Measurements from ENCODE around the gene MAP1LC3B.

MAP1LC3B gene

DNA sequence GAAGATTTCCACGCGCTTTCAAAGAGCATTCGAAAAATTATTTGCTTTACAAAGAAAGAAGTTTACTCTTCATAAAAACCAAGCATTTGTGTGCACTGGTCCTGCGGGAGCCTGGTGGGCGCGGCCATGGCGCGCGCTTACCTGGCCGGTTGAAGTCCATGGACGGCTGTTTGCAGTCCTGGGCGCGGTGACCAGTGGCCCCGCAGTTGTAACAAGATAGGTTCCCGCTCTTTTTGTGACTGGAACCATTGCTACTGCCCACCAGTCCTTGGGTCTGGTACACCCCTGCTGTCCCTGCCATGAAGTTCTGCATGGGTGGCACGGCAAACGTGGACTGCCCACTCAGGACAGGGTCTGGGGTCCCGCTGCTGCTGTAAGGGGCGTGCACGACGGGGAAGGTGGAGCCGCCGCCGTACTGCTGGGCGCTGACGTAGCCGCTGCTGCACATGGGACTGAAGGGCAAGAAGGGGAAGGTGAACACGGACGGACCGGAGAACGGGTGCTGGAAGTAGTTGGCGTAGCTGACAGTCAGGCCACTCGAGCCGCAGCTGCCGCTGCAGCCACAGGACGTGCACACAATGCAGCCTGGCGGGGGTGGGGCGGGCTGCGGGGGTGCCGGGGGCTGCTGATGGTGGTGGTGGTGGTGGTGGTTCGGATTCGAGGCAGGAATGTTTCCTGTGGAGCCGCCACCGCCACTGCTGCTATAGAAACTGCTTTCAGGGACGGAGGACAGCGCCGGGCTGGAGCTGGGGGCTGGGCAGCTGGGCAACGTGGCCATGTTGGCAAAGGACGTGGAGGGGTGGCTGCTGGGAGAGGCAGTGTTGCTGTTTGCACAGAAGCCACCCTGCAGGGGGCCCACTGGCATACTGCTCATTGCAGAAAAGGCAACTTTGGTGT is 19.5 kb downstream of the MAP1LC3B start:
- ATAC-seq = no peak

DNA sequence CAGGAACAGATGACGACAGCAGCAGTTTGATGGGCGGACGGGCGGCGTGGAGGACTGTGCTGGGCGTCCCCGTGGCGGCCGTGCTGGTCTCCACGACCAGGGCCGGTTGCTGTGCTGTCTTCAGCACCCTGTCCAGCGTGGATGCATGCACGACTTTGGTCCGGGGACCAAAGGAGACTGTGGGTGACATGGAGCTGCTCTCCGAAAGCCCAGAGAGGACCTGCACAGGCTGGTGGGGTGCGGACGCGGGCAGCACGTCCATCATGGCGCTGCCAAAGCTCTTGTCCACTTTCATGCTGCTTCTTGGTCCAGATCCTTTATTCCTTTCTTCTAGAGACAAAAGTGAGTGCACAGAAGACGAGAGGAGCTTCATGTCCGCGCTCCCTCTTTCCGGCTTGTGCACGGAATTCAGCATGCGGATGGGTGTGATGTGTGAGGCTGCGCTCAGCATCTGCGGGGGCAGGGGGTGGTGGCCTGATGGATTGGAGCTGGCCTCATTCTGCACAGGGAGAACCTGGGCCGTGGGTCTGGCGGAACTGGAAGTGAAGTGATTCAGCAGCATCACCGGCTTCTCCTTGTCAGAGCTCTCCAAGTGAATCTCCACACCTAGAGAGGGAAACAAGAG is 20.3 kb downstream of the MAP1LC3B start:
- ATAC-seq = no peak

DNA sequence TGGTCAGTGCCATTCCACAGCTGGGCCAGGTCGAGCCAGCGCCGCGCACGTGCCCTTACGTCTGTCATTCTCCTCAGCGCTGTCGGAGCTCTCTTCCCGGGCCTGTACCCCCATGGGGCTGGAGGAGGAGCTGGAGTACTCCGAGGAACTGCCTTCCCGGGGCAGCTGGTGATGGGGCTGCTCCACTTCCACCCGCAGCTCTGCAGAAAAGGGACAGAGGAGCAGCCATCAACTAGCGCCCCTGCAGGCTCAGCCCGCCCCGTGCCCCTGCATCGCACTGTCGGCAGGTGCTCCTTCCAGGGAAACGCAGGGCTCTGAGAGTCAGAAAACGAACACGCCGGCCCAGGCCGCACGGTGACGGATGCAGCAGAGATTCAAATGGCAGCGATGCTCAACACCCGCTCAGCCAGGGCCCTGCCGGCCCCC is 20.9 kb downstream of the MAP1LC3B start:
- ATAC-seq = no peak

DNA sequence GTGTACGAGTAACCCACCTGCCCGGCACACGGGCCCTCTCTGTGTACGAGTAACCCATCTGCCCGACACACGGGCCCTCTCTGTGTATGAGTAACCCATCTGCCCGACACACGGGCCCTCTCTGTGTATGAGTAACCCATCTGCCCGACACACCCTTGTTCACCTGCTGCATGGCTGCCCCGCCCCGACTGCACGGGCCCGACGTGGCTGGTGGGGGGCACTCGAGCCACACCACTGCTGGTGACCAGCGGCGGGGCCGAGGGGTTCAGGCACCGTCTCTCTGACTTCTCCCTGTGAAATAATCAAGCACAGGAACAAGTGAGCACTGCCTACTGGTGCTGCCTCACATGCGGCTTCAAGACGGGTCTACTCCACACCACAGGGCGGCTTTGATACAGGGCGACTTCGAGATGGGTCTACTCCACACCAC is 22.1 kb downstream of the MAP1LC3B start:
- peak; percentile 45 to 90 for ATAC-seq

DNA sequence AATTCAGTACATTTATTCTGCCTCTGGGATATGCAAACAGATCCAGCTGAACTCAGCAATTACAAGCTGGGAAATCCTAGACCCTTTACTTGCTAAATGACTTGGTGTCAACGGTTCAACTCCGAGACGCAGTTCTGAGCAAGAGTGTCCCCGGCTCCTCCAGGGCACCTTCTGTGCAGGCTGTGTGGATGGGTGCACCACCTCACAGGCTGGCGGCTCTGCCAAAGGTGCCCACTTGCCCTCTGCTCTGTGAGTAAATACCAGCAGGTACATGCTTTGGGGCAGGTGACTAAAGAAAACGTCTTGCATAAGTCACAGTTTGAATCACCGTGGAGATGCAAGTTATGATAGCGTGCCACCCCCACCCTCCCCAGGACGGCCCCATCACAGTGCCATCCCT is 23.3 kb downstream of the MAP1LC3B start:
- no peak for ATAC-seq

DNA sequence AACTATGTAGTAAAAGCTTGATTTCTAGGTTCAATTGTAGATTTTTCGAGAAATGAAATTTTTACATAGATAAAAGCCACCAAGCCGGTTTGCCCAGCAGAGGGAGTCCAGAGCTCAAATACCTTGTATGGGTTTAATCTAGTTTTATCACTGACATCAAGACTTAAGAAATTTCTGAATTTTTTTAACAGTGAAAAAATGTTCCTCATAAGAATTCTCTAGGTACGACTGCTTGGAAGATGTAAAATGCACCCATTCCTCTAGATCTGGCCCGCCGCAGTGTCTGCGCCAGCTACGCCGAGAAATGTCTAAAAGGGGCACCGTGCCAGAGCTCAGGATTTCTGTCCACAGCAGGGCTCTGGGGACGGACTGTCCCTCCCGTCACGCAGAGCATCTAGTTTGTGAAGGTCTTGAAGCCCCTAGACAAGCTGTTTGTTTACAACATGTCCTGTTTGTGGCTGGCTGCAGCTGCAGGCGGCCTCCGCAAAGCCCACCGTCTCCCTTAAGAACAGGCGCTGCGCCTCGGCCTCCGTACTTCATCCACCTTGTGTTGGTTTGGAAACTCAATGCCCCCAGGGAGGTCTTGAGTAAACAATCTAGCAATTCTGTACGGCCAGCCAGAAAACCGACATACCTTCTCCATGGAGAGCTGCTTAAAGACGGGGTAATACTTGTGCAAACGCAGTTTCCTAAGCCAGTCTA is 24.8 kb downstream of the MAP1LC3B start:
- ATAC-seq = no peak

DNA sequence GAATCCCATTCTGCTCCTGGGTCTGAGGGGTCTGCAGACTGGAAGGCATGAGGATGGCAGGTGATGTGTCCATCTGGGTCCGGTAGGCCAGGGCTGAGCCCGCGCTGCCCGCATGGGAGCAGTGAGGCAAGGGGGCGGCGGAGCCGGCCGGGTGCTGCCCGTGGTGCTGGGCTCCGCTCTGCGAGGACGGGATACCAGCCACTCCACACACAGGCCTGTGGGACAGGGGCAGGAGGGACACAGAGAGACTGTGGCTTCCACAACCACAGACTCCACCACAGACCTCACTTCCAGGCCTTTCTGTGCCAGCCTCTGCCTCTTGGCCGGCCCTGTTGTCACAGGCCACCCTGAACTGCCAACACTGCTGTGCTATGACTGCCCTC is 25.4 kb downstream of the MAP1LC3B start:
- ATAC-seq = no peak

DNA sequence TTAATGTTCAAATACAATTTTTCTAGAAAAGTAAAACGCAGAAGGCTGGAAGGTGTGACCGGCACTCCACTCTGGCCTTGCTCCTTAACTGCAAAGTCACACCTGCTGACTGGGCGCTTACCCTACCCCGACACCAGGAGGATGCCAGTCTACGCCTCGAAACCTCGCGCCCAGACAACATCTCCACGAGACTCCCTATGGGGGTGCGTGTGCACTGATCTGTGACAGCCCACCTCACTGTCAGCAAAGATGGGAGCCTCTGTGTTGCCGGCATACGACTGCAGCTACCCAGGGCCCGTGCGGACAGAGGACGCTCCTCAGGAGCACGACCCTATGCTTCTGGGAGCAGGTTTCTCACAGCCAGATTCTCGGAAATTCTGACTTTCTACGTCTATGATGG is 26.1 kb downstream of the MAP1LC3B start:
- no peak for ATAC-seq

DNA sequence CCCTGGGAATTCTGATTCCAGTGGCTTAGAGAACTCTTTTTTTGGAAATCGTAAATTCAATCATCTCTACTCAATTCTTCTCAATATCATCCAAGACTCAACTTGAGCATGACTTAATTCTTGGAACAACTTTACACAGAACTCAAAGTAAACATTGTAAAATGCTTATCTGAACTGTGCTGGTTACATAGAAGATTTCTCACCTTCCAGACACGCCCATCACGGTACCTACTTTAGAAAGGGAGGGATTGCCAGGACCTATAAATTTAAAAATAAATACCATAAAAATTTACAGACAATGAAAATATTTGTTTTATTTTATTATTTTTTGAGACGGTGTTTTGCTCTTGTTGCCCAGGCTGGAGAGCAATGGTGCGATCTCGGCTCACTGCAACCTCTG is 26.5 kb downstream of the MAP1LC3B start:
- no peak for ATAC-seq

DNA sequence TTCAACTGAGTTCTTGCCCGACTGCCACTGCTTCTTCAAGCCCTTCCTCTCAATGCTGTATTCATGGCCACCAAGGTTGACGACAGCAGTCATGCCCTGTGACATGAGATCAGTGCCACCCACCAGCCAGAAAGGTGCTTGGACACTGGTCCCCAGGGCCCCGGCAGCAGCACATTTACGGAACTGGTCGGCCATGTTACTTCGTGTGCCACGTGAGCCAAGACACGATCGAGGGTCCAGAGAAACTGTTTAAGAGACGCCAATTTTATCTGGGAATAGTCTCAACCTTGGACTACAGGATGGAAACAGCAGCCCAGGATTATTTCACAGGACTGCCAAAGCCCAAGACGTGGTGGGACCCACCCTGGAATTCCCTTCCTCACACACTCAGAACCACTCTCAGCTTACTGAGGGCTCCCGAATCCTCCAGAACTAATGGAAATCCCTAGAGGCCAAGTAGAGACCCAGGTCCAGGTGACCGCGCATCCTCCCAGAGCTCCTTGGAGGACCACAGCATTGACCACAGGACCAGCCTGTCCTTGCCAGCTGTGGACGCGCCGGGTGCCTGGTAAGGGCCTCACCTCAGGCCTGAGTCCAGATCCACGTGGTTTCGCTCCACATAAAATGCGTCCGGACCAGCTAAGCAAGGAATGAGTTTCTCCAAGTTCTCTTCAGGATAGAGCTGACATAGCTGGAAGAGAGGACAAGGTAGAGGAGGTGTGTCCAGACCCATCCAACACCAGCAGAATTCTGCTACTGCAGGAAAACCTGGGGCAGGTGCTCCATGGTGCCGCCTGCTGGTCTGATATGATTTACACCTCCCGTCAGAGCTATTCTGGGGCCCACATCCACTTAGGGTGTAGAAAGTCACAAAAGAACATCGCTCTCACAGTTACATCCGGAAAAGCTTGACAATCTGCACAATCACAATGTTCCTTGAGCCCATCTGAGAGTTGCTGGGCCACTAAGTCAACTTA is 28.2 kb downstream of the MAP1LC3B start:
- ATAC-seq = no peak

DNA sequence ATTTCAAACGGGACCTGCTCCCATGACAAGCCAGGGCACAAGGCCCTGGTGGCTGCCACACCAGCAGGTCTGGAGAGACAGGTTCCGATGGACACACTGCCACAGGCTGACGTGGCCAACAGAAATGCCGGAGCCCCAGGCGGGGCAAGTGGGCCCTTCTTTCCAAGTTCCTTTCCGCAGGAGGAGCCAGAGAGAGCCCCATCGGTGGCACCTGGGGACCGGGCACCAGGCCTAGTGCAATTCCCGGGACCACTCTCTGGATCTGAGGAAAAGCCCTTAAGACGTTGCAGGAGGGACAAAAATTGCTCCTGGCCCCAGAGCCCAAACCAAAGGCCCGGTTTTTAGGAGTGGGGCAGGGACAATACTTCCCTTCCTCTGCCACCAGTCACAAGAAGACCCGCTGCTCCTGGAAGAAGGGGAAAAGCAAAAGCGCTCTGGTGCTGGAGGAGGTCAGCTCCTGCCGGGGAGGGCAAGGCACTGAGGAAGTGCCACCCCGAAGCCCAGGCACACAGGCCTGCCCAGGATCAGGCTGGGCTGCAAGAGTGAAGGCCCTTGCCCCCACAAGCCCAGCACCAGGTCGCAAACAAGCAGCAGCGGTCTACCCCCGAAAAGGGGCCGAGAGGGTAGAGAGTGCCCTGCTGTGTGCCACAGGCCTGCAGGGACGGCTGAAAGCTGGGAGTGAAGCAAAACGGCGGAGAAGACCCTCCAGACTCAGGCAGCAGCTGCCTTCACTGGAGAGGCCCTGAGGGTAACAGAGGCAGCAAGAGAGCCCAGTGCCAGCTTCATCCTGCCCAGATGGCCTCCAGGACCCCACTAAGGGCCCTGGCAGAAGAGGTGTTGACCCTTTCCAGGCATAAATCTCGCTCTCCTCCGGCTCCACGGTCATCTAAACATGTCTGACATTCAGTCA is 29.1 kb downstream of the MAP1LC3B start:
- no peak for ATAC-seq

DNA sequence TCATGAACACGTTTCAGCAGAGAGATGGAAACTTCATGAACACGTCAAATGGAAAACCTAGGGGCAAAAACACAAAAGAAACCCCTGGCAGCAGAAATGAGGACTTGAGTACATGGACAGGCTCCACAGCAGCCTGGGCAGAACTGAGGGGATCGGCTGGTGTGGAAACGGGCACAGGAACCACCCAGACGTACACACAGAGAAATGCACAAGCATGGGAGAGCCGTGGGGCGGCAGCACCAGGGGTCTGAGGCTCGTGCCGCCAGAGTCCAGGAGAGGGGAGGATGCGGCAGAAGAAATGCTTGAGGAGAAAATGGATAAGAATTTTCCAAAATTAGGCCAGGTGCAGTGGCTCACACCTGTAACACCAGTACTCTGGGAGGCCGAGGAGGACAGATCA is 30.0 kb downstream of the MAP1LC3B start:
- ATAC-seq = no peak

DNA sequence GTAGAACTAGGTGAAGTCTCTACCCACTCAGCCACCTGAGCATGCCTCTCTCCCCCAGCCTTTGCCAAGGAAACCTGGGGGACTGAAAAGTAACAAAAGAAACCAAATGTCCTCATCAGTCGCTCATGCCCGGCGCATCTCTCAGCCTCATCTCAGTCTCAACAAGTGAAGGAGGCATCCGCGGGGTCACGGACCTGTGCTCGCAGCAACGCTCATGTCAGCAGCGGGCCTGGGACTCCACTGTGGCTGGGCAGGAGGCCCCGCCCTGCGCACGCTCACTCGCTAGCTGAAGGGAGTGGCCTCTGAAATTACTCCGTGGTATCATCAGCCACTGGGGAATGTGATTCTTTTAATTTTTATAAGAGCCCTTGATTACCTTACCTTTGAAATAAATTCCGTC is 31.3 kb downstream of the MAP1LC3B start:
- no peak for ATAC-seq

DNA sequence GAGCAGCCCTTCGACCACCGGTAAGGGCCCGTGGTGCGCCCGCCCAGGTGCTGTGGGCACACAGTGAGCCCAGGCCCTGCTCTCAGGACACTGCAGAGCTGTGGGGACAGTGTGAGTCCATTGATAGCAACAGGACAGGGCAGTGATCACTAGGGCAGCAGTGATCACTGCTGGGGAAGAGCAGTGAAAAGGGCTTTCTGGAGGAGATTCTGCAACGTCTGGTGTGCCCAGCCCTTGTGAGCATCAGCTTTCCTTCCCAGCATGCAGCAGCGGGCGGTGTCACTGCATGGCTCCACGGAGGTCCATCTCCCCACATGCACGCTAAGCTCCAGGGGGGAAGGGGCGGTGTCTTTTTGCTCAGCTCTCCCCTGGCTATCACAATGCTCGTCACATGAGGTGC is 32.1 kb downstream of the MAP1LC3B start:
- no peak for ATAC-seq

- ATAC-seq = no peak
These were observed 33.8 kb downstream of the MAP1LC3B start for GRCh38 chr16:87425941-87426340.

DNA sequence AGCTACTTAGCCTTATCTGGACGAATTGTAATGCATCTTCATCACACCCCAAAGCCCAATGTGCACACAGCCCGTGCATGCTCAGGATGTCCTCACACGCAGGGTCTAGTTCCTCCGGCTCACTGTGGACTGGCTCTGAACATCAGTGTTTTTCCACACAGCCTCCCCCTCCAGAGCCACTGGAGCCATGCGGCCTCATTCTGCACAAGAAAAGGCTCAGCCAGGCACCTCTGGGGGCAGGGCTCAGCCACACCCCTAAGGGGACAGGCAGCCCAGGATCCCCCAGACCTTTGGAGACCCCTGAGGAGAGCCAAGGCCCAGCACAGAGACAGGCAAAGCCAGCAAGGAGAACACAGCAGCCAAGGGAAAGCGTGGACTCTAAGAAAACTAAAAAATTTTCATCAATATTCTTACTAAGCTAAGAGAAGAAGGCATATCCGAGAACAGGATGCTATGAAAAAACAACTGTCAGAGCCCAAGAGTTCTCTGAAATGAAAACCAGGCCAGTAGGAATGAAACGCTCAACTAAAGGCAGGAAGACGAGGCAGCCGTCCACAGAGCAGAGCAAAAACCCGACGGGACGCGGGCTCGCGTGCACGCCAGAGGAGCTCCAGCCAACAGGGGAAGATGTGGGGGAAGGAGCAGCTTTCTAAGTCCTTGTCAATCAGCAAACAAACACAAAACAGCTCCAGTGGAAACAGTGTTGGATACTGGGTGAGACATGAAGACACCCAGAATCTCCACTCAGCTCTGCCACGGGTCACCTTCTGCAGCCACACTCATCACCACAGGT is 34.5 kb downstream of the MAP1LC3B start:
- no peak for ATAC-seq

DNA sequence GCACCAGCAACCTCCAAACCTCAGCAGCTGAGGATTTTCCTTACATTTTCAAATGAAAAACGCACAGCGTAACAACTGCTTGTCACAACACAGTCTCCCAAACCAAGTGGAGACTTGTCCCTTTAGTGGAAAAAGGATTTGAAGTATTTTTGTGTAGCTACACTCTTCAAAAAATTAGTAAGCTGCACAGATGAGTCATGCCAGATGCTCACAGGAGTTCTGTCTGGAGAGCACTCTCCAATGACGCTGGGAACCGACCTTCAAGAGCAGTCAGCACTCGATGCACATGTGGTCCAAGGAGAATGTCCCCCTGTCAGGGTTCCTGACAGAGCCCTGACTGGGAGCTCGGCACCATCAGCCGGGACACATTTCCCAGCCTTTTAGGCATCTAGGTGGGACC is 39.8 kb downstream of the MAP1LC3B start:
- no peak for ATAC-seq

DNA sequence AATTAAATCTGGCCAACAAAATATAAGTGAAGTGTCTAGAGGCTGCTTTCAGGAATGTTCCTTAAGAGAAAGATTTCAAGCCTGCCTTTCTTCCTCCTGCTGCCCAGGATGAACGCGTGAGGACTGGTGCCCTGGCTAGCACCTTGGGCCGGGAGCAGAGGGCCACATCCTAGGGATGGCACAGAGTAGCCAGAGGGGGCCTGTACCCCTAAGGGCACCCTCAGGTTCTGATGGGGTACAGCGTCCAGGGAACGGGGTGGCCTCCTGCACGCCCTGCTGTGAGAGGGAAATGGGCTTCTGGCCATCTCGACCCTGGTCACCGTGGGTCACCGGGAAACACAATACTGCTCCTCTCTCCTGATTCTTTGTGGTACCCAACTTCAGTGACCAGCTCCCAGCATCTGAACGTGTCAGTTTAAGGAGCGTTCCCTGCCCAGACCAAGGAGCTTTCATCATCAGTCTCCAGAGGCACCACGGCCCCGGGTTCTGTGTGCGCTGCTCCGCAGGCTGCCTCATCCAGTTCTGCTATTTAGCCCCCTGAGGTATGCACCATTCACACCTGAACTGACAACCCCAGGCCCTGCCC is 40.3 kb downstream of the MAP1LC3B start:
- no peak for ATAC-seq

GRCh38 chr16:87434146-87434667 is 42.1 kb downstream of the MAP1LC3B start:
- ATAC-seq = no peak

All from activated CD4-positive, CD25-positive, alpha-beta regulatory T cell treated with anti-CD3 and anti-CD28 coated beads, Interleukin-2, amount 50 U/mL, for 24 hours (primary cell).